SH-SY5Y (cell line): ENCODE data around the gene ANXA2R.

Experiments used
- GATA2 ChIP-seq: IDR thresholded peaks from 2 replicates; pipeline ENCODE4 v1.6.1; 2011; ENCODE audit warnings: mild to moderate bottlenecking, low read depth, low read length
- GATA3 ChIP-seq: IDR thresholded peaks from 2 replicates; pipeline ENCODE4 v1.6.1; 2011; ENCODE audit warnings: low read depth, mild to moderate bottlenecking, low read length, moderate library complexity

The ANXA2R gene

GRCh38 chr5:43014522-43014921, 25.6 kb downstream of the ANXA2R start:
- TF ChIP-seq GATA3 (no peak), GATA2 (no peak)

DNA sequence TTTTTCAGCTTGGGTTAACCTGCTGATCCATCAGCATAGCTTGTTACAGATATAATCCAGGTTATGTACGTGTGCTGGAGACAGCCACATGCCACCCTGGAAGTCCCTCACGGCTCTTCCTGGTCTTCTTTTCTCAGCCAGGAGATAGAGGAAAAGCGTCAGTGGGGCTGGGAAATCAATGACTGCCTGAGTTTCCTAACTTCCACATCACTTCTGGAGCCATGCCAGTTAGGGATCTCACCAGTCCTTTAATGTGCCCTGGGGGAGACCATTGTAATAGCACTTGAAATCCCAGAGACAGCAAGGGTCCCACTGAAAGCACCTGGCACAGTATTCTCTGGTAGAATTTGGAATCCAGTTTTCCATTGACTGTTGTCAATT, 29.2 kb downstream of the ANXA2R start:
- TF ChIP-seq GATA3: no peak
- no peak for TF ChIP-seq GATA2

DNA sequence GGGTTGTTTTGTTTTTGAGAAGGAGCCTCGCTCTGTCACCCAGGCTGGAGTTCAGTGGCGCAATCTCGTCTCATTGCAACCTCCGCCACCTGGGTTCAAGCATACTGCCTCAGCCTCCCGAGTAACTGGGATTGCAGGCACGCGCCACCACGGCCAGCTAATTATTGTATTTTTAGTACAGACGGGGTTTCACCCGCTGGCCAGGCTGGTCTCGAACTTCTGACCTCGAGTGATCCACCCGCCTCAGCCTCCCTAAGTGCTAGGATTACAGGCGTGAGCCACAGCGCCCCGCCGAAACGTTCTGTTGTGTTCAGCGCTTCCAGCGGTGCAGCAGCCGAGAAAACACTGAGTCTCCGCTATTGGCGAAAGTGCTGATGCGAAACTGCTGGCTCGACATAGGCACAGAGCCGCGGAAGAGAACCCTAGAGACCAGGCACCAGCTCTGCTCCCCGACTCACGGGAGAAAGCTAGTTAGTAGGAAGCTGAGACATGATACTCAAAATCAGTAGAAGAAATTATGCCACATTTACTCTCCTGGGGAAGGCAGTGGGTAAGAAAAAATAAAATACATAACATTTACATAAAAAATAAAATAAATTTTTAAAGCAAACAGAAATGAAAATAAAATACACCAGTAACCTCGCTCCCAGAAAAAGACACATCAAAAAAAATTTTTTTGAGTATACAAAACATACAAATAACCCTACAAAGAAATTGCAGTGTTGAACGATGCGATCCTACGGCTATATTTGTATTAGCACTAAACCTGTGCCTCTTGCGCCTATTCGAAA, 31.6 kb downstream of the ANXA2R start:
- TF ChIP-seq GATA3 (no peak), GATA2 (no peak)

DNA sequence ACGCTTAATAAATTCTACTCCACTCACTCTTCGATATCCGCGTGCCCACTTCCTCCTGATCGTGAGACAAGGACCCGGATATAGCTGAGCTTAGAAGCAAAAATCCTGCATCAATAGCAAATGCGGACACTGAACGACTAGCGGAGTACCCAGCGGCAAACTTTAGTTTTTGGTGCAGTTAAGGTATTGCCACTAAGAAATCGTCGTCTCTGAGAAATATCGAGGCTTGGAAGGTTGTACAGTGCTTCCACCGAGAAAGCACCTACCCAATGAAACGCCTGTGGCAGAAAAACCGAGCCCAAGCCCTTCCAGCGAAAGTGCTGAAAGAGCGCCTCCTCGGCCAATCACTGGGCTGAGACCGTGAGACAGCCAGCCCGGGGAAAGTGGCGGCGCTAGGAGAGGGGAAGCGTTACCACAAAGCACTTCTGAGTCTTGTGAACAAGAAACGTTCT, 32.2 kb downstream of the ANXA2R start:
- TF ChIP-seq GATA3 (no peak), GATA2 (no peak)

DNA sequence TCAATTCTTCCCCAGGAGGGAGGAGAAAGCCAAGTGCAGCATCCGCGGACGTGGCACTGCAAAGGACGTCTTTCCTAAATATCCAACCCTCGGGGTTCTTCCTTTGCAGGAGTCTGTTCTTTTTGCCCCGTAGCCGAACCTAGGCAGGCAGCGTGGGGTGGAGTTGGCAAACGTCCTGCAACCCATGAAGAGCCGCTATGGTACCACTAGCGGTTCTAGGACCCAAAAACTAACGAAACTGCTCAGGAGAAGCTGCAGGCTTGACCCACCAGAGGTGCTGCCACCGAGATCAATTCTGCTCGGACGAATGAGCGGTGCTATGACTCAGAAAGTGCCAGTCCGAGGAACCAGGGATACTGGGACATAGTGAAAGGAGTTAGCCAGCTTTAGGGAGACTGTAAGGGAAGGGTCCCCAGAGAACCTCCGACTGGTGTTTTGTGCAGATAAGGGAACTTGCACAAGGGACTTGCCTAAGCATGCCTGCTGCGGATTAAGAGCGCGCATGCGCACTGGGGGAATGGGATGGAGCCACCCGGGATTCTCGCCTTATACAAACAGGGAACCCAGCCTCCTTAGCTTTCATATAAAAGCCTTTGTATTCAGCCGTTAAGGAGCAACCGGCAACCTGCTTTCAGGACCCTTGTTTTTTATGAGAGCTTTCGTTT, 32.7 kb downstream of the ANXA2R start:
- TF ChIP-seq GATA2 (peak; percentile 53; the same call in 1 of the 2 replicates), GATA3 (no peak)

GRCh38 chr5:43006424-43007202, 33.5 kb downstream of the ANXA2R start:
- TF ChIP-seq GATA2 (no peak), GATA3 (no peak)

DNA sequence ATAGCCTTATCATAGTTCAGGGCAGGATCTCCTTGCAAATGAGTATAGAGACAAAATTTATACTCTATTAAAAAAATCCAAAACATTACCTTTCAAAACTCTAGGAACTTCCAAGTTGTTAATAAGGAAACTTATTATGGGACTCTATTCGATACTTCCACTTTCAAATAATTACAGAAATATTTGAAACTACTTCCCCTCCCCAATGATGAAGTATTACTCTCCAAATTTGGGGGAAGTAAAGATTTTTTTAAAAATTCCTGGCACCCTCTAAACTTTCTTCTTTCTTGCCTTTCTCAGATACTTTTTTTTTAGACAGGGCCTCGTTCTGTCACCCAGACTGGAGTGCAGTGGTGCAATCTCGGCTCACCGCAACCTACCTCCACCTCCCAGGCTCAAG, 35.1 kb downstream of the ANXA2R start:
- TF ChIP-seq GATA2 (no peak), GATA3 (no peak)

DNA sequence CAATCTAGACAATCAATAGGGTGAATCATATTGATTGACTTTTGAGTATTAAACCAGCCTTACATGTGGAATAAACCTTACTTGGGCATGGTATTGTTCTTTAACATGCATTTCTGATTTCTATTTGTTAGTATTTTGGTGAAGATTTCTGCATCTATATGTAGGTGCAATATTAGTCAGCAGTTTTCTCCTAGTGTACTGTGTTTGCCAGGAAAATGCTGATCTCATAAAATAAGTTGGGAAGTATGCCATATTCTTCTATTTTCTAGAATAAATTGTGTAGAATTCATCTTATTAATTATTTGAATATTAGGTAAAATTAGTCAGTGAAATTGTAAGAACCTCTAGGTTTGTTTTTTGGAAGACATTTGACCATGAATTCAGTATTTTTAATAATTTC, 38.4 kb downstream of the ANXA2R start:
- TF ChIP-seq GATA2: no peak
- TF ChIP-seq GATA3: no peak

DNA sequence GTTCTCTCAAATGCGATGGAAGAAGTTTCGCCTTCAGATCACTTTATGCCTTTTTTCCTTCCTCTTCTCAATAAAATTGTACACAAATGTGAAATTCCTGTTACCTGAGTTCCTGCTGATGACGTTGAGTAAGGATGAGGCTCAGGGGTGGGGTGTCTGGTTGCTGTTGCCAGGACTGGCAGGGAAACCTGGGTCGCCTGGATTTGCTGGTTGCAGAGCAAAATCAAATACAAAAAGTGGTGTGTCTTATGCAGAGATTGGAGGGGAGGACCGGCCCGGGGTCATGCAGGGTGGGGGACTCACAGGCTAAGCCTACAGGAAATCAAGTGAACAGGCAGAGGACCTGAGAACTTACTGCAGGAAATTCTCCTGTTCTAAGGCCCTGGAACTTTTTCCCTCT, 39.2 kb downstream of the ANXA2R start:
- TF ChIP-seq GATA2: no peak
- TF ChIP-seq GATA3: no peak

DNA sequence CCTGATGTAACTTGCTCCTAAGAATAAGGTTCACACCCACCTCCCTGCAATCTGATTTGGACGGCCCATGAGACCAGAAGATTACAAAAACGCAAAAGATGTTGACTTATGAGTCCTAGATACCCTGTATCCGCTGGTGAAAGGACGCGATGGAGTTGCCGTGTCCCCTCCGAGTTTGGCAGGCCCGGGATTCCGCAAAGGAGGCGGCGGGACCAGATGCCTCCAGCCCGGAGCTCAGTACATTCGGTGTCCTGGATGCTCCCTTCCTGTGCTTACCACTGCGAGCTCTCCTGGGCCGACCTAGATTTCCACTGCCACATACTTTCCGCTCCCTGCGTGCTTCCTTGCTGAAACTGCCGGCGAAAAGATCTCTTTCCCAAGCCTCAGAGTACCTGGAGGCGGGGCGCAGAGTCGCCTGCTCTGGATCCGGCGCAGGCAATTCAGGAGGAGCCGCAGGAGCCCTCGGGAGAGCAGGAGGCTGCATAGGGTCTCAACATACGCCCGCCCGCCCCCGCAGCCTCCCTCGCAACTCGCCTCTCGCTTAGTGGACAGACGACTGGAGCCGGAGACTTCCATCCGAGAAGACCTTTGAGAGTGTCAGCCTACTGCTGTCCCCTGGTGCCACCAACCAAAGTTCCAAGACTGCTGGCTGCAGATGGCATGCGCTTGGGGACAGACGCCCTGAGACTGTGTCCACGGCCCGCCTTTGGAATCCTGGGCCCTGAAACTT, 39.8 kb downstream of the ANXA2R start:
- TF ChIP-seq GATA2 (no peak), GATA3 (no peak)

DNA sequence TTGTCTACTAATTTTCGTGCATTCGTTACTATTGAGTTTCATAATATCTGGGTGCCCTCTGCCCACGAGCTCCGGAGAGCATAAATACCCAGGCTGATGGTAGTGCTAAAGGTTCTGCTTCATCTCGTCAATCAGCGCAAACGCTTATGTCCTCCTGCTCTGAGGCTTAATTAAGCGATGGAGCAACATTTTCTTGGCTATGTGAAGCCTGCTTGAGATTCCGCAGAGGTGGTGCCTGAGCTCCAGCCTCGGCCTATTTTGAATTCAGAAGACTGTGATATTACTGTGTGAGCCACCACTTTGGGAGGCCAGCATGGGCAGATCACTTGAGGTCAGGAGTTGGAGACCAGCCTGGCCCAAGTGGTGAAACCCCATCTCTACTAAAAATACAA, 44.8 kb downstream of the ANXA2R start:
- TF ChIP-seq GATA2 (no peak), GATA3 (no peak)

GRCh38 chr5:42994555-42995359, 45.4 kb downstream of the ANXA2R start:
- TF ChIP-seq GATA3 (no peak), GATA2 (no peak)

DNA sequence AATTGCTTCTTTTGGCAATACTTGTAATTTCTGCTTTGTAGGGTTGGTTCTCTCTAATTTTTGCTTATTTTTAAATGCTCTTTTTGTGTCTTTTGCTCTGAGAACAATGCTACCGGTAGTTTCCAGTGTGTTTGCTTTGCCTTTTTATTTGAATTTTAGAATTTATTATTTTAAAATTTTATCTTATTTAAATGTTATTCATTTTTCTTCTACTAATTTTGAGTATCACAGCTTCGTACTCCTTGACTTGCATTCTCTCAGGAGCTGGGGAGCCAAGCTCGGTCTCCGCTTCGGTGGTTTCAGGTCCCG, 45.9 kb downstream of the ANXA2R start:
- TF ChIP-seq GATA3 (no peak), GATA2 (no peak)
